Stomach (tissue), 4 donors: ENCODE results near the gene RAD9A.

ENCODE experiments used
- CTCF ChIP-seq, 7 experiments: fragments of 450-650 bp in 4 of 7; fragments of 200-600 bp in 3 of 7; sonication (generic) in 3 of 7; IDR thresholded peaks; one replicate each; pipeline ENCODE4 v1.5.1; 2016 to 2019; ENCODE audit warnings: antibody characterized with exemption in 7 of 7, control low read depth in 2 of 7, mild to moderate bottlenecking in 1 of 7
- POLR2A ChIP-seq, 4 donors: fragments of 450-650 bp; IDR thresholded peaks; one replicate each; pipeline ENCODE4 v1.6.1; 2016; ENCODE audit warnings: antibody characterized with exemption in 4 of 4, control low read depth in 2 of 4, mild to moderate bottlenecking in 1 of 4, moderate library complexity in 1 of 4

- TF ChIP-seq CTCF (IDR thresholded peaks at IDR 0.05) (no peak), POLR2A (IDR thresholded peaks at IDR 0.05) (no peak)
Observed at GRCh38 chr11:67355794-67356386, 35.9 kb upstream of the RAD9A start.
